Activated CD8-positive, alpha-beta T cell treated with anti-CD3 and anti-CD28 coated beads for 36 hours (primary cell): ENCODE data around the gene ALKBH2. TPM values are rescaled to one million over a fixed set of nuclear protein-coding genes. Genes with fewer than 3 reads are reported as not detected.

Experiments
- ATAC-seq: fragments of 200-7000 bp; cut with Tn5 transposase; one replicate; pipeline ENCODE4 v1.10.0; 2021; ENCODE audit warnings: mild to moderate bottlenecking, moderate library complexity
- CTCF ChIA-PET: fragments of 350-600 bp; sonication (Branson Sonifier 250); formaldehyde crosslinking; loops from one replicate; lab custom pipeline; 2021; ENCODE audit warnings: antibody characterized with exemption; lab: Charles Lee
- POLR2A ChIA-PET: fragments of 350-600 bp; sonication (Branson Sonifier 250); formaldehyde crosslinking; loops from one replicate; lab custom pipeline; 2021; ENCODE audit warnings: antibody characterized with exemption; lab: Charles Lee
- DNase-seq: peaks from one replicate; pipeline ENCODE4 v3.0.0-alpha.2; 2020
- H3K27ac Mint-ChIP-seq: one replicate; pipeline ENCODE4 v1.8.0; 2021; ENCODE audit warnings: mild to moderate bottlenecking, mixed read lengths
- H3K27me3 Mint-ChIP-seq: one replicate; pipeline ENCODE4 v1.8.0; 2021; ENCODE audit warnings: mixed read lengths
- H3K36me3 Mint-ChIP-seq: one replicate; pipeline ENCODE4 v1.8.0; 2021; ENCODE audit warnings: low read depth, mixed read lengths
- H3K4me1 Mint-ChIP-seq: one replicate; pipeline ENCODE4 v1.8.0; 2021; ENCODE audit warnings: low read depth, mixed read lengths
- H3K4me3 Mint-ChIP-seq: one replicate; pipeline ENCODE4 v1.8.0; 2021; ENCODE audit warnings: mild to moderate bottlenecking, moderate library complexity, mixed read lengths
- H3K9me3 Mint-ChIP-seq: one replicate; pipeline ENCODE4 v1.8.0; 2021; ENCODE audit warnings: mixed read lengths
- CTCF ChIP-seq: fragments of 200-600 bp; IDR thresholded peaks from one replicate; pipeline ENCODE4 v1.8.0; 2022; ENCODE audit warnings: antibody characterized with exemption, mild to moderate bottlenecking
- intact Hi-C: fragments of 100-400 bp; cut with micrococcal nuclease; formaldehyde crosslinking; loops from one replicate; pipeline ENCODE4 v1.10.0; 2022
- total RNA-seq, 2 experiments: library from RNA; stranded (reverse); gene quantifications; one replicate each; pipeline ENCODE4 v1.2.3, GENCODE V29; 2021

The ALKBH2 gene
- total RNA-seq, 2 experiments from 2014 or later = 35.6 to 37.8 TPM

DNA sequence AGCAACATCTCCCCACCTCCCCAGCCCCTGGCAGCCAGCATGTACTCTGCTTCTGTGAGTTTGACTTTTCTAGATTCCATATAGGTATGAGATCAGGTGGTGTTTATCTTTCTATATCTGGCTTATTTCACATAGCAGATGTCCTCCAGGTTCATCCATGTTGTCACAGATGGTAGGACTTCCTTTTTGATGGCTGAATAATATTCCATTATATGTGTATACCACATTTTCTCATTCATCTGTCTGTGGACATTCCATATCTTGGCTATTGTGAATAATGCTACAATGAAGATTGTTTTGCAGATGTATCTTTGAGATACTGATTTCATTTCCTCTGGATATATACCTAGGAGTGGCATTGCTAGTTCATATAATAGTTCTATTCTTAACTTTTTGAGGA, 18.4 kb downstream of the ALKBH2 start:
- H3K4me3 Mint-ChIP-seq = no peak overlapping the region
- ATAC-seq = no peak
- no peak for DNase-seq
- intact Hi-C loops = no loop called here
- POLR2A ChIA-PET = no interaction called here
- H3K27ac Mint-ChIP-seq = no peak overlapping the region
- no peaks in the 10 kb centered on the region for H3K27me3 Mint-ChIP-seq
- no peaks in the 10 kb centered on the region for H3K4me1 Mint-ChIP-seq
- H3K36me3 Mint-ChIP-seq = peaks cover 40% of the 10 kb centered on the region
- CTCF ChIA-PET = no interaction called here
- TF ChIP-seq CTCF = no peak
- peaks cover 12% of the 10 kb centered on the region for H3K9me3 Mint-ChIP-seq

DNA sequence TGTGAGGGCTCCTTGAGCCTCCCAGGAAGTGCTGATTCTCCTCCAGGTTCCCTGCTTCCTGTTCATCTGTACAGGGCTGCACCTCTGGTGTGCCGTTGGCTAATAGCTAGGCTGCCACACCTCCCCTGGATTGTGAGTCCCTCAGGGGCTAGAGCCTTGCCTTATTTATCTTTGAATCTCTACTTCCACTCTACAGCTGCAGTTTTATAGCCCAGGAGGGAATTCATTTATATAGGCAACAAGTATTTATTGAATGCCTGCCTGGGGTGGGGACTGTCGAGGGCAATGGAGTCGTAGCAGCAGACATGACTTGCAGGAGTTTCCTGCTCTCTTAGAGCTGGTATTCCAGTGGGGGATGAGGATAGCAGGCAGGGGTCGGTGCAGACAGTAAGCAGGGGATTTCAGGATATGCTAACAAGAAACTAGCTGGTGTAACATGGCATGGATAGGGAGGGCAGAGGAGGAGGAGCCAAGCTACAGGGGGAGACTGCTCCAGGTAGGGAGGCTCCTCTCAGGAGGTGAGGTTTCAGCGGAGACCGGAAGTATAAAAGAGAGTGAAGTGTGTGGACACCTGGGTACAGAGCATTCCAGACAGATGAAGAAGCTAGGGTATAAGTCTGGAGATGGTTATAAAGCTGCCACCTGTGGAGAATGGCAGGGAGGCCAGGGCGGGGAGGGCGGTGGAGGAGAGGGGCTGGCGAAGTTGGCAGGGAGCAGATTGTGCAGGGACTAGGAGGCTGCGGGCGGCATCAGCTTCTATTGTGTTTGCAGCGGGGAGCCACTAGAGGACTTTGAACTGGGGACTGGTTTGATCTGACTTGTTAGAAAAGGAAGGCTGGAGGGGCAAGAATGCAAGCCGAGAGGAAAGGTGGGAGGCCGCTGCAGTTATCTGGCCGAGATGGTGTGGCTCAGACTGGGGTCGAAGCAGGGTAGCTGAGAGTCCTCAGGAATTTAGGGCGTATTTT, 23.7 kb downstream of the ALKBH2 start:
- POLR2A ChIA-PET = interaction anchor here (0.7 kb wide), 1 partner anchor 25 kb away, joined by 3 read pairs; no protein-coding TSS in a partner anchor
- H3K36me3 Mint-ChIP-seq = peaks cover 9% of the 10 kb centered on the region

DNA sequence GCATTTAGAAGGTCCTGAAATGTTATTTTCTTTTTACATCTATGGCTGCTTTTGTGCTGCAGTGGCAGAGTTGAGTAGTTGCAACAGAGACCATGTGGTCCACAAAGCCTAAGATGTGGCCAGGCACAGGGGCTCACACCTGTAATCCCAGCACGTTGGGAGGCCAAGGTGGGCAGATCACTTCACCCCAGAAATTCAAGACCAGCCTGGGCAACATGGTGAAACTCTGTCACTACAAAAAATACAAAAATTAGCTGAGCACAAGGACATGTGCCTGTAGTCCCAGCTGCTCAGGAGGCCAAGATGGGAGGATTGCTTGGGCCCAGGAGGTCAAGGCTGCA, 27.4 kb downstream of the ALKBH2 start:
- ATAC-seq = no peak
- POLR2A ChIA-PET = no interaction called here
- intact Hi-C loops = no loop called here
- CTCF ChIA-PET = no interaction called here
- Mint-ChIP-seq H3K27me3 (no peaks in the 10 kb centered on the region), H3K4me3 (no peak overlapping the region), H3K36me3 (peaks cover 7% of the 10 kb centered on the region), H3K9me3 (no peaks in the 10 kb centered on the region), H3K4me1 (peaks cover 3% of the 10 kb centered on the region), H3K27ac (no peak overlapping the region)
- DNase-seq = no peak
- TF ChIP-seq CTCF = no peak

More for the DNA sequence above, 23.7 kb downstream of the ALKBH2 start:
- CTCF ChIA-PET = interaction anchor here (1.1 to 1.9 kb wide), 2 partner anchors 9 to 24 kb away, joined by 4 to 5 read pairs; partner anchors contain the start of gene ALKBH2
- no peak for ATAC-seq
- DNase-seq = no peak
- Mint-ChIP-seq H3K27ac (no peak overlapping the region), H3K27me3 (no peaks in the 10 kb centered on the region), H3K9me3 (no peaks in the 10 kb centered on the region), H3K4me1 (no peaks in the 10 kb centered on the region), H3K4me3 (no peak overlapping the region)
- intact Hi-C loops = no loop called here
- TF ChIP-seq CTCF = no peak

DNA sequence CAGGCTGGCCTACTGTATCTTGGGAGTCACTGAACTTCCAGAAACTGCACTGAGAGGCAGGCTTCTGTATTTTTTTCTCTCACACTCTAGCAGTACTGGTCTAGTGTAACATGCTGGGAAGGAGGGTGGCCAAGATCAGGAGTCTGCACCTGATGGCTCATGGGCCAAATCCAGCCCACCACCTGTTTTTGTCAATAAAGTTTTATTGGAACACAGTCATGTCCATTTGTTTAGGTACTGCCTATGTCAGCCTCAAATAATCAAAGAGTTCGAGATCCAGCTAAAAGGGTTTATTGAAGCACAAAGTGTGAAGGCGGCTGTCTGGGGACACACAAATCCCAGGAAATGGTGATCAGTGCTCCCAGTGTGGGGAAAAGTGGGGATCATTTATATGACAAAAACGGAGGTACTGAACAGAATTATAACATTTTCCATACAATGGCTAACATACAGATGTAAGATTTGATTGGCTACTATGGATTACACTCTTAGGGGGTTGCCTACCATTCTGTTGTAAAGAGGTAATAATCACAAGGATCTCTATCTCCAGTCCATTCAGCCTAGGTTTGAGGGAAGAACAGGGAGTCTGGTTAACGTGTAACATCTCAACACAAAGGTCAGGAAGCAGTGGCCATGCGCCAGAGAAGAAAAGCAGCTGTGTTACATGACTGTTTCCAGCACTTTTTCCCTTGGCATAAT, 28.0 kb downstream of the ALKBH2 start:
- no peak for DNase-seq
- no peaks in the 10 kb centered on the region for H3K27me3 Mint-ChIP-seq
- no peak for ATAC-seq
- no peak overlapping the region for H3K27ac Mint-ChIP-seq
- no peak overlapping the region for H3K4me3 Mint-ChIP-seq
- intact Hi-C loops = no loop called here
- H3K9me3 Mint-ChIP-seq = no peaks in the 10 kb centered on the region
- H3K4me1 Mint-ChIP-seq = peaks cover 3% of the 10 kb centered on the region
- no peak for TF ChIP-seq CTCF
- ChIA-PET CTCF (no interaction called here), POLR2A (no interaction called here)
- H3K36me3 Mint-ChIP-seq = peaks cover 7% of the 10 kb centered on the region

DNA sequence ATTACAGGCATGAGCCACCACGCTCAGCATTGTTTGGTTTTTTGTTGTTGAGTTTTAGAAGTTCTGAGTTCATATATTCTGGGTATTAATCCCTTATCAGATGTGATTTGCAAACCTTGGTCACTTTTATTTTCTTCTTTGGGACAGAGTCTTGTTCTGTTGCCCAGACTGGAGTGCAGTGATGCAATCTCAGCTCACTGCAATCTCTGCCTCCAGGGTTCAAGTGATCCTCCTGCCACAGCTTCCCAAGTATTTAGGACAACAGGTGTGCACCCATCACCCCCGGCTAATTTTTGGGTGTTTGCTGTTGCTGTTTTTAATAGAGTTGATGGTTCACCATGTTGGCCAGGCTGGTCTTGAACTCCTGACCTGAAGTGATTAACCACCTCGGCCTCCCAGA, 29.1 kb downstream of the ALKBH2 start:
- DNase-seq = no peak
- intact Hi-C loops = no loop called here
- Mint-ChIP-seq H3K27me3 (no peaks in the 10 kb centered on the region), H3K4me3 (no peak overlapping the region), H3K9me3 (no peaks in the 10 kb centered on the region), H3K27ac (no peak overlapping the region), H3K36me3 (peaks cover 8% of the 10 kb centered on the region), H3K4me1 (peaks cover 3% of the 10 kb centered on the region)
- POLR2A ChIA-PET = no interaction called here
- CTCF ChIA-PET = no interaction called here
- ATAC-seq = no peak
- TF ChIP-seq CTCF = no peak
